Stromal cell of bone marrow (primary cell): Measurements from ENCODE around the gene BLOC1S4.
"Not testable (repeated sequence)": the region's sequence is repeated elsewhere in the genome, so short reads cannot be mapped to it uniquely, and the experiment has no call there.

Source experiments
- DNase-seq: peaks from one replicate; pipeline ENCODE4 v3.0.0-alpha.2; 2012; ENCODE audit warnings: low read depth

Gene BLOC1S4

DNA sequence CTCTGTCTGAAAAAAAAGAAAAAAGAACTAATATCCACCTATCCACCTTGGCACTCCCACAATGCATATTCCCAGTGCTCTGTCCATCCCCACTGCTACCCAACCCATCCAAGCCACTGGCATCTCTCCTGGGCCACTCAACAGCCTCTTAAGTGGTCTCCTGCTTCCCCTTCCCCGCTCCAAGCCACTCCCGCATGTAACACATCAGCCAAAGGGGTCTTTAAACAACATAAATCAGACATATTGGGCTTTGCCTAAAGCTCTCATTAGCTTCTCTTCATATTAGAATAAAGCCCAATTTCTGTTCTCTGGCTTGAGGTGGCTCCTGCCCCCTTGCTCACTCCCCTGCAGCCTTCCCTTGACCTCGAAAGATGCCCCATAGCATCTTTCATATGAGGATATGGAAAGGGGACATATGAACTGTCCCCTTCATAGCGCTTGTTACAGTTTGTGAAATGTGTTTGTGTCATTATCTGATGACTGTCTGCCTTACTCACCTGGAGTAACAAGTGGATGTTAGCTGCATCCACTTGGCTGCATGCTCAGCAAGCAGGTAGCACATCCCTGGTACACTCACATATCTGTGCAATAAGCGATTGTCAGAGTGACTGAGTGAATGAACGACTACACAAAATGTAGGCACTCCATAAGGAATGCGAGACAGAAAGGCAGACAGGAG, 3.1 kb downstream of the BLOC1S4 start:
- no peak for DNase-seq

- DNase-seq = no peak
Observed at GRCh38 chr4:6719611-6720179, 3.7 kb downstream of the BLOC1S4 start.

DNA sequence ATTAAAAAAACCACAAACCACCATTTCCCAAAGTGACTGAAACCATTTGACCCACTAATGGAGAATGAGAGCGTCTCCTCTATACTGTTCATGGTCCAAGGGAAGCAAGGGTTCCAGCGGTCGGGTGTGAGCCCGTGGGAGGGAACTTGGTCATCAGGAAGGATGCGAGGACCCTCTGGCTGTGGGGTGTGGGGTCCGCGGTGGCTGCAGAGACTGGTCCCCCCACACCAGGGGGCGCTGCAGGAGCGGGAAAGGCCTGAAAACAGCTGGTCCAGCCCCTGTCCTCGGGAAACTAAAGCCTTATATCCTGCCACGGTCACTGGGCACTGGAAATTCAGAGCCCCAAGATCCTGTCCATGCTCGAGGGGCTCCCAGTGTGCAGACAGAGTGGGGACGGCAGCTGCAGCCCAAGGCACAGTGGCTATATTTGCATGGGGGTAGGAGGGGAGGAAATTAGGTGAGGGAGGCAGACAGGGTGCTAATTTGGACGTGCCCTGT, 4.3 kb downstream of the BLOC1S4 start:
- peak; percentile 41 for DNase-seq

- DNase-seq = no peak
Observed at GRCh38 chr4:6721121-6721520, 5.1 kb downstream of the BLOC1S4 start.

DNA sequence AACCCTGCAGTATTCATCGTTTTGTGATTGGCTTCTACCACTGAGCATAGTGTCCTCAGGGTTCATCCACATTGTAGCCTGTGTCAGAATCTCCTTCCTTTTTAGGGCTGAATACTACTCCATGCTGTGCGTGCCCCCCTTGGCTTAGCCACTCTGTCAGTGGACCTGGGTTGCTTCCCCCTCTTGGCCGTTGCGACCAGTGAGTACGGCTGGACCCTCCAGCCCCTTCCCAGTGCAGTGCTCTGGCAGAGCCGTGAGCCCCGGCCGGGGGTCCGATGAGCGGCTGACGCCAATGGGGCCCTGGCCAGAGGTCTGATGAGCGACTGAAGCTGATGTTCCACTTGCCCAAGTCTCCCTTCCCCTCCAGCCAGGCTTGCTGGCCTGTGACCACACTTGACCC, 6.9 kb downstream of the BLOC1S4 start:
- no peak for DNase-seq

DNA sequence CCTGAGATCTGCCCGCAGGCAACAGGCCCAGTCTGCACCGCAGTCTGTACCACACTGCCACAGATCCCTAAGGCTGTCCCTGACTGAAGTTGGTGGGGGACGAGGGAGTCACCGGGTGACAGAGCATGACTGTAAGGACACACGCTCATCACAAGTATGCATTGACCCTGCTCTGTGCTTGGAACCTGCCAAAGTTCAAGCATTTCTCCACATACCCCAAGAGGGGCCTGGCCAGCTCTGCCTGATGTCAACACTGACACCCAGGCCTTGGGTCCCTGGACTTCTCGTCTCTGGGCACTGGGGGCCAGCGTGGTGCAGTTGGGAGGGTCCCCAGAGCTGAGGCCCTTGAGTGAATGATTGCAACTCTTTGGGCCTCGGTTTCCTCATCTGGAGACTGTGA, 7.9 kb downstream of the BLOC1S4 start:
- DNase-seq = no peak

DNA sequence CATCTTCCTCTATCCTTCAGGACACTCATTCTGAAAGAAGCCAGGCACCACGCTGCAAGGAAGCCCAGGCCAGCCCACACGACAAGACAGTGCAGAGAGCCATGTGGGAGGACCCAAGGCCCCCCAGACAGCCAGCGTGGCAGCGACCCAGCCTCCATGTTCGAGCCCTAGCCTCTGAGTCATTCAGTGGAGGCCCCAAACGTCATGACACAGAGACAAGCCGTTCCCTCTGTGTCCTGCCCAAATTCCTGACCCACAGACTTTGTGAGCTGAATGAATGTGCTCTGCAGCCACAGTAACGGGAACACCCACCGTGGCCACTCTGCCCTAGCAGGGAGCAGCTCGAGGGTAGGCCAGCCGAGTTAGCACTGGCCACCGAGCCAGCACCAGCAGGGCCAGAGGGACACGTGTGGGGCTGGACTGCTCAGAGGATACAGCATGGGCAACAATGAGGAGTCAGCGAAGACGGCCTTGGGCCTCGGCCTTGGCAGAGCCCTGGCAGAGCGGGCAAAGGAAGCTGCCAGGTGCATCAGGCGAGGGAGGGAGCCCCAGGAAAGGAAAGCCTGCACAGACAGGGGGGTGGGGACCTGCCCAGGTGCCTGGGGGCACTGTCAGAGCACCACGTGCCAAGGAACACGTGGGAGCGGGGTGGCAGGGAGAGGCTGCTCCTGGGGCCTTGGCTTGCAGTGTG, 8.6 kb downstream of the BLOC1S4 start:
- no peak for DNase-seq

DNA sequence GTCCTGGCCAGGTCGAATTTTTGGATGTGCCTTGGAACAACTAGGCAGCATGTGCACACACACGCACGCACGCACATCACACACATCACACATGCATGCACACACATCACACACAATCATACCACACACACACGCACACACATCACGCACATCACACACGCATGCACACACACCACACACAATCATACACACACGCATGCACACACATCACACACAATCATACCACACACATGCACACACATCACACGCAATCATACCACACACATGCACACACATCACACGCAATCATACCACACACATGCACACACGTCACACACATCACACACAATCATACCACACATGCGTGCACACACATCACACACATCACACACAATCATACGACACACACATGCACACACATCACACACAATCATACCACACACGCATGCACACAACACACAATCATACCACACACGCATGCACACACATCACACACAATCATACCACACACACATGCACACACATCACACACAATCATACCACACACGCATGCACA, 9.5 kb downstream of the BLOC1S4 start:
- not testable (repeated sequence) for DNase-seq

- DNase-seq = peak; percentile 21
Observed at GRCh38 chr4:6727081-6727942, 11.3 kb downstream of the BLOC1S4 start.

- no peak for DNase-seq
Observed at GRCh38 chr4:6727943-6728250, 11.9 kb downstream of the BLOC1S4 start.

DNA sequence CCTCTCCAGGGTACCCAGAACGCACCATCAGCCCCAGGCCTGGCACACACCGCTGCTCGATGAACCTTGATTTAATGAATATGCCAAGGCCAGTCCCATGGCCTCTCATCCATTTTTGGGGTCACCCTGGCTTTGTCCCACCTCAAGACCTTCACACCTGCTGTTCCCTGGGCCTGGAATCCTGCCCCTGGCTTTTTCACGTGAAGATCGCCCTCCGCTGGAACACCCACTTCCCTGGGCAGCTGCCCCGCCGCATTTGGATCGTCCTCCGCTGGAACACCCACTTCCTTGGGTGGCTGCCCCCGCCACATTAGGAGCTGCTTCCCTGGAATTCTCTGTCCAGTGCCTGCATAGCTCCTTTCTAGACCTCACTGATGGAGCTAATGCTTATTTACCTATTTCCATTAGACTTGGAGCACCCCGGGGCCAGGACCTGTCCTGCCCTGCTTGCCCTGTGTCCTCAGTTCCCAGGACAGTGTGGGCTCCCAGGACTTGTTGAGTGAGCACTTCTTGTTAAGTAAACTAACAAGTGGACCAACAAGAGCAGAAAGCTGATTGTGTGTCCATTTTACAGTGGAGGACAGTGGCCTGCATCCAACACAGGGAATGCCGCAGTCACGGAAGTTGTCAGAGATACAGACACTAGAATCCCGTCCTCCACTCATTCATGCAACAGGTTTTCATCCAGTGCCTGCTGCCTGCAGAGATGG, 12.5 kb downstream of the BLOC1S4 start:
- DNase-seq = no peak

DNA sequence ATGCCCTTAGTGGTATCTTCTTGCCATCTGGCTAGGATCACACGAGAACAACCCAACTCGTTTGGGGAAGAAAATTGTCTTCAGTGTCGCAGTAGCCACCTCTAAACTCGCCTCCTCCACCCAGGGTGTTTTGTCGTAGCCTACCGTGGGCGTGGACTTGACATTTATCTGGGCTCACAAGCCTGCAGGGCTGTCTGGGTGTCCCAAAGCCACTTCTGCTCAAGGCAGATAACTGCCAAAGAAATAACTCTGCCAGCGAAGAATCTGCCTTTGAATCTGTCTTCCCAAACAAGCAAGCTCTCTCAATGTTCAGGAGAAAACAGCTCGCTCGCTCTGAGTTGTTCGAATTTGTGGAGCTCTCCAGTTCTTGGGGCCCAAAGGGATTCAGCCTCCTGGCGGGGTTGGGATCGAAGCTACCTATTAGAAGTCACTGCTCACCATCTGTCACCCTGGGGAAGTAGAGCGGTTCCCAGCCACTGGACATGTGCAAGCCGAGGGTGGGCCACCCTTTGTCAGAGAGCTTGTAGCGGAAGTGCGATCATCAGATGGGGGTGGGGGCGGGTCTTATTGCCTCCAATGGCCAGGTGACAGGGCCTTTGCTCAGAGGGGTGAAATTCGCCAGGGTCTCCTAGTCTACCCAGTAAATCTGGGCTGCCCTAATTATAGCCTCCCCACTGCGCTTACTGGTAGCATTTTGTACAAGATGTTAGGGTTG, 14.8 kb downstream of the BLOC1S4 start:
- DNase-seq = no peak

DNA sequence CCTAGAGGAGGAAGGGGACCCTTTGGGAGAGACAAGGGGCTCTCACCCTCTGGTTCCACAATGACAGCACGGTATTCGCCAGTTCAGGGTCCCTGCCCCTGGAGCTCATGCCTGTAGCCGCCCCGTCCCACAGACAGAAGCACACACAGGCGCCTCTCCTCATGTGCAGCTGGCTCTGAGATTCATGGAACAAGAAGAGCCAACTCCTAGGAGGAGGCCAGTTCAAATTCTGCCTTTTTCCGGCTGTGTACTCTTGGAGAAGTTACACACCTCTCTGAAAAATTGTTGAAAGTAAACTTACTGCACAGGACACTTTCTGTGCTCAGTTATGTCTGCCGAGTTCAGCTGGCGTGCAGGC, 15.3 kb downstream of the BLOC1S4 start:
- DNase-seq = no peak

DNA sequence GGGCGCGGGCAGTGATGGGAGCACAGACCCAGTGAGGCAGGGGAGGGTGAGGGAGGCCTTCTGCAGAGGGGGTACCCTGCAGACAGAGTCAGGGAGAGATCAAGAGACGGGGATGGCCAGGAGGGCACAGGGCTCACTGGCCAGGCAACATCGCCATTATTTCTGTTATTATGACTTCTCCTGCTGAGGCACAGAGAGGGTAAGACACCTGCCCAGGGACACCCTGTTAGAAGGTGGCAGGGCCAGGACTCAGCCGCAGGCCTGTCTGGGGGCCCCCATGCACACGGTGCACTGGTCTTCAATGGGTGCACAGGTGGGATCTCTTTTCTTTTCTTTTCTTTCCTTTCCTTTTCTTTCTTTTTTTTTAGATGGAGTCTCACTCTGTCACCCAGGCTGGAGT, 15.8 kb downstream of the BLOC1S4 start:
- DNase-seq = no peak

DNA sequence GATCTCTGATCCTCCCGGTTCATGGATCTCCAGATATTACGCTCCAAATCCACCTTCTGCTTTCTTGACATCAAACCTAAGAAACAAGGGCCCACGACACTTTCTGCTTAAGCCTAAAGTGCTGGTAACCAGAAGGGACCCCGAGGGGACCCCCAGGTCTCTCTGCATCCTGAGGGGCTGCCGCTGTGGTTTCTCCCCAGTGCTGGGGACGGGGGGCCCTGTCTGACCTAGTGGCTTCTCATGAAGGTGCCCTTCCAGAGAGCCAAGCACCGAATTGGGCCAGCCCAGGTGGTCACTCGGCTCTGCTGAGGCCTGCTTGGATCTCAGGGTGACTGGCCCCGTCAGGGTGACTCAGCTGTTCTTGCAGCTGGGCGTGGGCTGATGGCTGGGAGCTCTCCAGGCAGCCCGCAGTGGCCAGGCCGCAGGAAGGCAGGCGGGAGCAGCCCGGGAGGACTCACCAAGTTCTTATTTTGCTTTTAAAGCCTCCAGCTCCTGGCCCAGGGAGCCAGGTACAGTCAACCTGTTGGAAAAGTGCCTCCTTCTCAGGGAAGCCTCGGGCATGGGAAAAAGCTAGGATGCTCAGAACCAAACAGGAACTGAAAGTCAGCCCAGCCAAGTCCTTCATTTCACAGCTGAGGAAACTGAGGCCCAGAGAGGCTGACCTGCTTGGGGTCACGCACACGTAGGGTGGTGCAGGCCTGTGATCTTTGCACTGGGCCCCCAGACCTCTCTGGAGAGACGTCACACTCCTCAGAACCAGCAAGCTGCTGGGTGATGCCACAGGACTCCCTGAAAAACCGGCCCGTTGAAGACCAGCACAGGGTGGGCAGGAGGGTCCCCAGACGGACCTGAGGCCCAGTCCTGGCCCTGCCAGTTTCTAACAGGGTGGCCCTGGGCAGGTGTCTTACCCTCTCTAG, 16.7 kb downstream of the BLOC1S4 start:
- peak; percentile 78 for DNase-seq

- no peak for DNase-seq
Observed at GRCh38 chr4:6733358-6734164, 17.6 kb downstream of the BLOC1S4 start.

DNA sequence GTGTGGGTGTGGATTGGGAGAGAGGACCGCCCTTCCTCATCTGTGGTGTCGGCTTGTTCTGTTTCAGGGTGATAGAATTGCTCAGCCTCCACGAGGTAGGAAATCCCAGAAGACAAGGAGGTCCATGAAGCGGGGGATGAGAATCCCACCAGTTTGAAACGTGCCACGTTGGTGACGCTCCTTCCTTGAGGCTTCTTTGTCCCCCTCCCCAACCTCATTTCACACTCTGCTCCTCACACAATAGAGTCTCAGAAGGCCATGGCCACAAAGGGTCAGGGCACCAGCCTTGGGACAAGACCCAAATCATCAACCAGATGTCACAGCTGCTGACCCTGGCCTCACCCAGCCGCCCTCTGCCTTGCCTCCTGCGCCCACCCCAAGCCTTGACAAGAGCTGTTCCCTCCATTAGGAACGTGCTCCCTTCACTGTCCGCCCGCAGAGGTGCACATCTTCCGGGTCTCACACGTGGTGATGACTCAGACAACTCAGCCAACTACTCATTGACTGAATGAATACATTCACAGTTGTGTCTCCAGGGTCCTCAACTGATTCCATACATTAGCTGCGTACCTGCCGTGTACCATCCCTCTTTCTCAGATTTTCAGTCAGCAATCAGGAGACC, 18.3 kb downstream of the BLOC1S4 start:
- DNase-seq = no peak

DNA sequence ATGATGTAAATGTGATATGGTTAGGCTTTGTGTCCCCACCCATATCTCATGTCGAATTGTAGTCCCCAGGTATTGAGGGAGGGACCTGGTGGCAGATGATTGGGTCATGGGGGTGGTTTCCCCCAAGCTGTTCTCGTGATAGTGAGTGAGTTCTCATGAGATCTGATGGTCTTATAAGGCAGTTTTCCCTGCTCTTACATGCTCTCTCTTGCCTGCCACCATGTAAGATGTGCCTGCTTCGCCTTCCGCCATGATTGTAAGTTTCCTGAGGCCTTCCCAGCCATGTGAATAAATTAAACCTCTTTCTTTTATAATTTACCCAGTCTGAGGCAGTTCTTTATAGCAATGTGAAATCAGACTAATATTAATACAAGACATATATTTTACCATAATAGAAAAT, 23.9 kb downstream of the BLOC1S4 start:
- DNase-seq = no peak

DNA sequence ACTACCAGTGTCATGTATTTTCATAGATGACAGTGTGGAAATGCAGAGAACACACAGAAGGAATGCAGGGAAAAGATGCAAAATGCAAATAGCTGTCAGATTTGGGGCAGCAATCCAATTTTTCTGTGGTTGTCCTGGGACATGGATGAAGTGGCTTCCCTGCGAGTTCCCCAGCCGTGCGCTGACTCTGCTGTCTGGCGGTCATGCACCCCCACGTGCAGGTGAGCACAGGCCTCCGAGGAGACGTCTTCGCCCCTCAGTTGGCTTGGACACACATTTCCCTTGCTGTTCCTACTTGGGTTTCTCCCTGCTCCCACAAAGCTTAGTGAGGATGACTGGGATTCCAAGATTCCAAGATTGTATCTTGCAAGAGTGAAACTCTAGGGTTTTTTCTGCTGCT, 24.4 kb downstream of the BLOC1S4 start:
- DNase-seq = no peak
